Common myeloid progenitor, CD34-positive (primary cell): Measurements from ENCODE around the gene POPDC3.

Source experiments
- CTCF ChIA-PET: fragments of 350-600 bp; sonication (Branson Sonifier 250); formaldehyde crosslinking; loops from one replicate; lab custom pipeline; 2021; ENCODE audit warnings: antibody characterized with exemption; lab: Charles Lee
- POLR2A ChIA-PET: fragments of 350-600 bp; sonication (Branson Sonifier 250); formaldehyde crosslinking; loops from one replicate; lab custom pipeline; 2021; ENCODE audit warnings: antibody characterized with exemption; lab: Charles Lee
- DNase-seq, 3 donors: peaks; one replicate each; pipeline versions ENCODE4 v3.0.0 to v3.0.0-alpha.2; 2013
- H3K27ac ChIP-seq, 2 experiments: 1 replicate in 1 of 2; 2 replicates in 1 of 2; pipeline ENCODE4 v1.7.0; 2013; ENCODE audit warnings: inconsistent platforms in 2 of 2, low read length in 2 of 2, mild to moderate bottlenecking in 2 of 2, low read depth in 1 of 2, moderate library complexity in 1 of 2; ENCODE audit not compliant: severe bottlenecking in 2 of 2, insufficient read depth in 1 of 2, poor library complexity in 1 of 2
- H3K27me3 ChIP-seq, 5 experiments: replicated peaks in 2 of 5; 1 replicate in 3 of 5; 2 replicates in 2 of 5; pipeline versions ENCODE4 v1.6.1 to v1.7.0; 2013; ENCODE audit warnings: low read length in 4 of 5, mild to moderate bottlenecking in 2 of 5, moderate library complexity in 2 of 5, inconsistent platforms in 1 of 5; ENCODE audit not compliant: insufficient read depth in 5 of 5, control insufficient read depth in 4 of 5
- H3K36me3 ChIP-seq, 4 experiments: 1 replicate in 2 of 4; 2 replicates in 2 of 4; pipeline versions ENCODE4 v1.6.1 to v1.7.0; 2013; ENCODE audit warnings: low read length in 3 of 4, control low read depth in 1 of 4, mild to moderate bottlenecking in 1 of 4; ENCODE audit not compliant: control insufficient read depth in 4 of 4, insufficient read depth in 4 of 4
- H3K4me1 ChIP-seq, 4 experiments: 1 replicate in 3 of 4; 2 replicates in 1 of 4; pipeline versions ENCODE4 v1.6.1 to v1.7.1; 2013; ENCODE audit warnings: low read length in 3 of 4, mild to moderate bottlenecking in 3 of 4, control low read depth in 1 of 4, inconsistent platforms in 1 of 4, moderate library complexity in 1 of 4; ENCODE audit not compliant: control insufficient read depth in 4 of 4, insufficient read depth in 4 of 4; ENCODE audit errors: control extremely low read depth in 1 of 4
- H3K4me3 ChIP-seq, 7 experiments: 1 replicate in 4 of 7; 2 replicates in 3 of 7; pipeline versions ENCODE4 v1.5.1 to v1.7.0; 2013; ENCODE audit warnings: mild to moderate bottlenecking in 7 of 7, low read length in 6 of 7, moderate library complexity in 6 of 7, inconsistent platforms in 2 of 7, low read depth in 2 of 7, control low read depth in 1 of 7; ENCODE audit not compliant: insufficient read depth in 4 of 7, control insufficient read depth in 1 of 7; ENCODE audit errors: extremely low read depth in 1 of 7
- H3K9me3 ChIP-seq, 5 experiments: 1 replicate in 4 of 5; 2 replicates in 1 of 5; pipeline versions ENCODE4 v1.6.1 to v1.7.1; 2013; ENCODE audit warnings: low read length in 4 of 5, mild to moderate bottlenecking in 2 of 5, inconsistent platforms in 1 of 5, low read depth in 1 of 5, moderate library complexity in 1 of 5; ENCODE audit not compliant: control insufficient read depth in 4 of 5, insufficient read depth in 2 of 5; ENCODE audit errors: control extremely low read depth in 1 of 5
- WGBS: methylation state at CpG from one replicate; pipeline ENCODE4 v1.1.5; 2013; ENCODE audit not compliant: insufficient coverage; 5-methylcytosine and 5-hydroxymethylcytosine counted together

Gene POPDC3

GRCh38 chr6:105207524-105208269 lies 27.9 kb upstream of the POPDC3 start:
- DNase-seq = no peak
- Histone ChIP-seq H3K27ac (no peak overlapping the region), H3K9me3 (no peaks in the 10 kb centered on the region), H3K27me3 (peaks cover 0 to 2% (median 0%) of the 10 kb centered on the region in 5 experiments), H3K4me1 (peaks cover 0 to 4% (median 0%) of the 10 kb centered on the region in 4 experiments), H3K36me3 (no peaks in the 10 kb centered on the region), H3K4me3 (no peak overlapping the region)
- WGBS = 90% methylated on average over 2 of the region's 6 CpGs
- ChIA-PET POLR2A (no interaction called here), CTCF (no interaction called here)

- DNase-seq = no peak
- WGBS = no CpG with 5 or more reads among the region's 4 CpGs
- ChIA-PET POLR2A (no interaction called here), CTCF (no interaction called here)
- H3K4me1 ChIP-seq = no peaks in the 10 kb centered on the region
- no peaks in the 10 kb centered on the region for H3K9me3 ChIP-seq
- H3K36me3 ChIP-seq = no peaks in the 10 kb centered on the region
- no peak overlapping the region for H3K4me3 ChIP-seq
- H3K27ac ChIP-seq = no peak overlapping the region
- H3K27me3 ChIP-seq = peaks cover 0 to 2% (median 0%) of the 10 kb centered on the region in 5 experiments
Observed at GRCh38 chr6:105204768-105205167, 25.0 kb upstream of the POPDC3 start.

- Histone ChIP-seq H3K27ac (no peak overlapping the region), H3K27me3 (peaks cover 0 to 2% (median 0%) of the 10 kb centered on the region in 5 experiments), H3K4me3 (no peak overlapping the region), H3K36me3 (no peaks in the 10 kb centered on the region), H3K4me1 (no peaks in the 10 kb centered on the region), H3K9me3 (no peaks in the 10 kb centered on the region)
- CTCF ChIA-PET = no interaction called here
- WGBS = no CpG with 5 or more reads among the region's 1 CpG
- POLR2A ChIA-PET = no interaction called here
- DNase-seq = no peak
Observed at GRCh38 chr6:105204331-105204730, 24.5 kb upstream of the POPDC3 start.

- DNase-seq = no peak
- H3K27me3 ChIP-seq = peaks cover 0 to 2% (median 0%) of the 10 kb centered on the region in 5 experiments
- 86% methylated on average over 1 of the region's 4 CpGs for WGBS
- H3K4me1 ChIP-seq = no peaks in the 10 kb centered on the region
- ChIA-PET CTCF (no interaction called here), POLR2A (no interaction called here)
- peaks cover 0 to 2% (median 0%) of the 10 kb centered on the region in 5 experiments for H3K9me3 ChIP-seq
- H3K36me3 ChIP-seq = no peaks in the 10 kb centered on the region
- no peak overlapping the region for H3K27ac ChIP-seq
- no peak overlapping the region for H3K4me3 ChIP-seq
Observed at GRCh38 chr6:105202486-105202885, 22.7 kb upstream of the POPDC3 start.

GRCh38 chr6:105200133-105200730 lies 20.4 kb upstream of the POPDC3 start:
- Histone ChIP-seq H3K4me3 (no peak overlapping the region), H3K27ac (no peak overlapping the region), H3K9me3 (peaks cover 0 to 4% (median 0%) of the 10 kb centered on the region in 5 experiments), H3K27me3 (no peaks in the 10 kb centered on the region), H3K4me1 (no peaks in the 10 kb centered on the region), H3K36me3 (no peaks in the 10 kb centered on the region)
- WGBS = 92% methylated on average over 3 of the region's 6 CpGs
- DNase-seq = no peak
- CTCF ChIA-PET = no interaction called here
- POLR2A ChIA-PET = no interaction called here

GRCh38 chr6:105199711-105200110 lies 19.9 kb upstream of the POPDC3 start:
- no peak for DNase-seq
- Histone ChIP-seq H3K9me3 (peaks cover 0 to 4% (median 0%) of the 10 kb centered on the region in 5 experiments), H3K27ac (no peak overlapping the region), H3K27me3 (no peaks in the 10 kb centered on the region), H3K4me3 (no peak overlapping the region), H3K36me3 (no peaks in the 10 kb centered on the region), H3K4me1 (no peaks in the 10 kb centered on the region)
- 88% methylated on average over 2 of the region's 6 CpGs for WGBS
- ChIA-PET POLR2A (no interaction called here), CTCF (no interaction called here)

GRCh38 chr6:105196076-105196475 lies 16.3 kb upstream of the POPDC3 start:
- CTCF ChIA-PET = no interaction called here

More at GRCh38 chr6:105196076-105196475, 16.3 kb upstream of the POPDC3 start:
- no peak overlapping the region for H3K27ac ChIP-seq
- POLR2A ChIA-PET = no interaction called here
- no CpG with 5 or more reads among the region's 2 CpGs for WGBS
- DNase-seq = no peak
- H3K27me3 ChIP-seq = peaks cover 0 to 2% (median 0%) of the 10 kb centered on the region in 5 experiments
- H3K9me3 ChIP-seq = peaks cover 0 to 4% (median 0%) of the 10 kb centered on the region in 5 experiments
- no peaks in the 10 kb centered on the region for H3K36me3 ChIP-seq
- H3K4me1 ChIP-seq = no peaks in the 10 kb centered on the region
- no peak overlapping the region for H3K4me3 ChIP-seq
